Esophagus muscularis mucosa (tissue), 4 donors: ENCODE measurements around the gene SEMA3D. TPM values are rescaled to one million over a fixed set of nuclear protein-coding genes. Genes with fewer than 3 reads are reported as not detected.
"Not testable (repeated sequence)": the region's sequence is repeated elsewhere in the genome, so short reads cannot be mapped to it uniquely, and the experiment has no call there.

Experiments used
- DNase-seq: peaks from one replicate; pipeline ENCODE4 v3.0.0-alpha.2; 2017; ENCODE audit errors: extremely low spot score
- H3K27ac ChIP-seq, 4 donors: fragments of 200-600 bp; sonication (generic); replicated peaks in 1 of 4; 1 replicate in 3 of 4; 2 replicates in 1 of 4; pipeline ENCODE4 v1.5.1; 2016 to 2019; ENCODE audit warnings: mild to moderate bottlenecking in 1 of 4
- H3K27me3 ChIP-seq, 4 donors: fragments of 200-600 bp; sonication (generic); one replicate each; pipeline versions ENCODE4 v1.5.1 to v1.6.0; 2016 to 2019
- H3K36me3 ChIP-seq, 4 donors: fragments of 200-600 bp; sonication (generic); one replicate each; pipeline ENCODE4 v1.5.1; 2016 to 2019
- H3K4me1 ChIP-seq, 4 donors: fragments of 200-600 bp; sonication (generic); one replicate each; pipeline ENCODE4 v1.5.1; 2016 to 2019
- H3K4me3 ChIP-seq, 4 donors: fragments of 200-600 bp; sonication (generic); 1 replicate in 2 of 4; 2 replicates in 2 of 4; pipeline ENCODE4 v1.5.1; 2016 to 2019; ENCODE audit warnings: mild to moderate bottlenecking in 4 of 4, moderate library complexity in 1 of 4
- H3K9me3 ChIP-seq, 4 donors: fragments of 200-600 bp; sonication (generic); 1 replicate in 3 of 4; 2 replicates in 1 of 4; pipeline ENCODE4 v1.5.1; 2016 to 2019
- CTCF ChIP-seq, 3 experiments: fragments of 200-600 bp in 2 of 3; fragments of 450-650 bp in 1 of 3; sonication (generic) in 2 of 3; IDR thresholded peaks; one replicate each; pipeline ENCODE4 v1.5.1; 2017 to 2019; ENCODE audit warnings: antibody characterized with exemption in 3 of 3, mild to moderate bottlenecking in 2 of 3, moderate library complexity in 1 of 3
- EP300 ChIP-seq: sonication (generic); formaldehyde crosslinking; IDR thresholded peaks from one replicate; pipeline ENCODE4 v1.6.1; 2017; ENCODE audit warnings: antibody characterized with exemption
- POLR2A ChIP-seq: fragments of 450-650 bp; IDR thresholded peaks from one replicate; pipeline ENCODE4 v1.6.1; 2017; ENCODE audit warnings: antibody characterized with exemption, moderate library complexity, mild to moderate bottlenecking, low read depth
- POLR2AphosphoS5 ChIP-seq, 2 donors: sonication (generic); formaldehyde crosslinking; IDR thresholded peaks; one replicate each; pipeline ENCODE4 v1.6.1; 2017; ENCODE audit warnings: antibody characterized with exemption in 2 of 2
- WGBS: methylation state at CpG from one replicate; pipeline ENCODE4 v1.1.5; 2018; 5-methylcytosine and 5-hydroxymethylcytosine counted together
- intact Hi-C: fragments of 100-400 bp; cut with DNase I; formaldehyde crosslinking; loops from one replicate; pipeline ENCODE4 v1.15.1; 2023
- total RNA-seq, 4 donors: library from RNA; depleted of rRNA; stranded (reverse); fragments of >200 nt; gene quantifications; one replicate each; pipeline versions ENCODE4 v1.1.0 to v1.2.1, GENCODE V29; 2016

Gene SEMA3D
- total RNA-seq, 4 donors from 2014 or later: 0.42 to 2.2 (median 1.4) TPM

DNA sequence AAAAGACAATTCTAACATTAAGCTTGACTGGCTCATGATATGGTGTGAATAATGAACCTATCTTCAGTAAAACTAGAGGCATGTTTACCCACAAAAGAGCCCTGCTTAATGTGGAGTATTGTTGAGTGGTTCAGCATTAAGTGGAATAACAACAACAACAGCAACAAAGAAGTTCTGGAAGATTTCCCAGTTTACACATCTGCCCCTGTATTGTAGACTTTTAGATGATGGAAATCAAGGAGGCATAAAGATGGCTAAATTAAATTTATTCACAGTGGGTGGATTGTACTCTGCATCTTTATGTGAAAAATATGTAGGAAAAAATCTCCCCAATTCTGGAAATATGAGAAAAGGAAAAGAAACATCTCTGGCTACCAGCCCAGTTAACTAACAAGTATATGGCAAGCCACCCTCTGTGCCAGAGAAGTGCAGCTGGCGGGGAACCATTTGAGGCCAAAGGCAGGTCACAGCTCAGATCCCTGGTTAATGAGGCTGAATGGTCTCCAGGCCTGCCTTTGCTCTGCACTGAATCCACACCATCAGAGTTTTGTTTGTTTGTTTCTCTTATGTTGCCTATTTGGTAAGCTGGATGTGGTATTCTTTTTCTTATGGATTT, 186.0 kb downstream of the SEMA3D start:
- no peak overlapping the region for H3K27ac ChIP-seq
- TF ChIP-seq EP300: no peak
- no peak for TF ChIP-seq CTCF (IDR thresholded peaks at IDR 0.05)
- TF ChIP-seq POLR2A: no peak
- no peak for TF ChIP-seq POLR2AphosphoS5 (IDR thresholded peaks at IDR 0.05)
- H3K36me3 ChIP-seq: no peaks in the 10 kb centered on the region
- no peaks in the 10 kb centered on the region for H3K9me3 ChIP-seq
- H3K27me3 ChIP-seq: no peaks in the 10 kb centered on the region
- 100% methylated on average over 1 of the region's 1 CpG for WGBS
- no peak overlapping the region for H3K4me3 ChIP-seq
- peaks cover 0 to 18% (median 11%) of the 10 kb centered on the region in 4 donors for H3K4me1 ChIP-seq
- intact Hi-C loops: no loop called here
- DNase-seq: no peak

- Histone ChIP-seq H3K27ac (no peak overlapping the region), H3K9me3 (no peaks in the 10 kb centered on the region), H3K36me3 (no peaks in the 10 kb centered on the region), H3K4me1 (peaks cover 0 to 15% (median 7%) of the 10 kb centered on the region in 4 donors), H3K27me3 (no peaks in the 10 kb centered on the region), H3K4me3 (no peak overlapping the region)
- TF ChIP-seq EP300 (no peak), CTCF (IDR thresholded peaks at IDR 0.05) (no peak), POLR2AphosphoS5 (IDR thresholded peaks at IDR 0.05) (no peak), POLR2A (no peak)
- WGBS: 97% methylated on average over 8 of the region's 8 CpGs
- intact Hi-C loops: no loop called here
- no peak for DNase-seq
Measured at GRCh38 chr7:84999450-84999849, 187.4 kb downstream of the SEMA3D start.

- Histone ChIP-seq H3K4me1 (peaks cover 0 to 10% (median 3%) of the 10 kb centered on the region in 4 donors), H3K4me3 (no peak overlapping the region), H3K36me3 (no peaks in the 10 kb centered on the region), H3K27ac (no peak overlapping the region), H3K27me3 (no peaks in the 10 kb centered on the region), H3K9me3 (no peaks in the 10 kb centered on the region)
- no peak for TF ChIP-seq CTCF (IDR thresholded peaks at IDR 0.05)
- TF ChIP-seq EP300: no peak
- TF ChIP-seq POLR2AphosphoS5 (IDR thresholded peaks at IDR 0.05): no peak
- TF ChIP-seq POLR2A: no peak
- no peak for DNase-seq
- intact Hi-C loops: no loop called here
Measured at GRCh38 chr7:84998665-84999064, 188.2 kb downstream of the SEMA3D start.

DNA sequence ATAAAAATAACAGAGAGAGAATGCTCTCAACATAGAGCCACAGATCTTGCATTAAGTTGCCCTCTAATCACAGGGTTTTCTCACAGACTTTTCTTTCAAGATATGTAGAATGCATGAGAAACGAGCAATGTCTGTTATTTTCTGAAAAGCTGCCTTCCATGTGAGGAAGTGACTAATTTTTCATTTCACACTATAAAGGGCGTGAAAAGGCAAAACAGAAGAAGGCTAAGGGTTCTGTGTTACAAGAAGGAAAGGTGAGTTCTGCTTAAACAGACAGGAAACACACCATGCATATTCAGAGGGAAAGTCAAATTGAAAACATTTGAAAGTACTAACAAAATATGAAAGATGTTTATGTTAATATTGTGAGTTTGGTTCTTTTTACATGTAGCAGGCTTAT, 189.2 kb downstream of the SEMA3D start:
- 58% methylated on average over 2 of the region's 2 CpGs for WGBS
- intact Hi-C loops: no loop called here
- Histone ChIP-seq H3K27me3 (no peaks in the 10 kb centered on the region), H3K9me3 (no peaks in the 10 kb centered on the region), H3K4me1 (peaks cover 0 to 8% (median 3%) of the 10 kb centered on the region in 4 donors), H3K4me3 (no peak overlapping the region), H3K36me3 (no peaks in the 10 kb centered on the region), H3K27ac (no peak overlapping the region)
- DNase-seq: no peak
- TF ChIP-seq POLR2AphosphoS5 (IDR thresholded peaks at IDR 0.05): no peak
- no peak for TF ChIP-seq POLR2A
- TF ChIP-seq CTCF (IDR thresholded peaks at IDR 0.05): no peak
- no peak for TF ChIP-seq EP300

- not testable (repeated sequence) for H3K4me3 ChIP-seq
Measured at GRCh38 chr7:84992954-84993353, 193.9 kb downstream of the SEMA3D start.

More at GRCh38 chr7:84992954-84993353, 193.9 kb downstream of the SEMA3D start:
- intact Hi-C loops, H3K27ac ChIP-seq, H3K27me3 ChIP-seq, H3K4me1 ChIP-seq, DNase-seq, H3K9me3 ChIP-seq, H3K36me3 ChIP-seq: not testable (repeated sequence)
- 97% methylated on average over 6 of the region's 9 CpGs for whole genome bisulfite sequencing
